ENCODE data around the gene BMP2K. TPM values are rescaled to one million over a fixed set of nuclear protein-coding genes. Genes with fewer than 3 reads are reported as not detected.

The BMP2K gene
- total and polyA plus RNA-seq, 4 donors = 4.4 to 138 (median 19.3) TPM

GRCh38 chr4:78732332-78733104 is 43.6 kb upstream of the BMP2K start:
- Histone ChIP-seq H3K27me3 (ENCODE audit: control insufficient read depth in 4 of 4, insufficient read depth in 4 of 4, low read length in 3 of 4) (no peaks in the 10 kb centered on the region), H3K4me3 (ENCODE audit: low read depth in 1 of 3, low read length in 3 of 3) (no peak overlapping the region), H3K9me3 (ENCODE audit: control insufficient read depth in 4 of 4, low read length in 3 of 4) (no peaks in the 10 kb centered on the region), H3K27ac (ENCODE audit: low read depth in 1 of 2, low read length in 2 of 2) (no peak overlapping the region), H3K9ac (ENCODE audit: low read depth in 1 of 2, low read length in 2 of 2) (no peak overlapping the region), H3K4me1 (ENCODE audit: control insufficient read depth in 4 of 4, insufficient read depth in 4 of 4, low read length in 3 of 4) (peaks cover 0 to 4% (median 0%) of the 10 kb centered on the region in 4 donors), H3K36me3 (ENCODE audit: control insufficient read depth in 4 of 4, insufficient read depth in 3 of 4, low read depth in 1 of 4, low read length in 3 of 4) (no peaks in the 10 kb centered on the region)
- WGBS = 60% methylated on average over 3 of the region's 3 CpGs
- TF ChIP-seq ATF3 (IDR thresholded peaks at IDR 0.05) (no peak), FOXA1 (IDR thresholded peaks at IDR 0.05) (no peak), EGR1 (IDR thresholded peaks at IDR 0.05; ENCODE audit: low read depth in 2 of 2) (no peak), SP1 (IDR thresholded peaks at IDR 0.05) (no peak), HNF4G (IDR thresholded peaks at IDR 0.05) (no peak), HNF4A (conservative IDR thresholded peaks at IDR 0.05) (peak in 1 of 2 donors; percentile 31), NR2F2 (IDR thresholded peaks at IDR 0.05) (peak; percentile 65), GABPA (IDR thresholded peaks at IDR 0.05 in 1 of 2, conservative IDR thresholded peaks at IDR 0.05 in 1 of 2) (no peak)
- DNase-seq (ENCODE audit: low spot score) = no peak

GRCh38 chr4:78734441-78735162 is 41.5 kb upstream of the BMP2K start:
- no peaks in the 10 kb centered on the region for H3K9me3 ChIP-seq (ENCODE audit: control insufficient read depth in 4 of 4, low read length in 3 of 4)
- no peak overlapping the region for H3K4me3 ChIP-seq (ENCODE audit: low read depth in 1 of 3, low read length in 3 of 3)
- H3K9ac ChIP-seq (ENCODE audit: low read depth in 1 of 2, low read length in 2 of 2) = no peak overlapping the region
- WGBS = 91% methylated on average over 3 of the region's 3 CpGs
- no peaks in the 10 kb centered on the region for H3K36me3 ChIP-seq (ENCODE audit: control insufficient read depth in 4 of 4, insufficient read depth in 3 of 4, low read depth in 1 of 4, low read length in 3 of 4)
- no peak overlapping the region for H3K27ac ChIP-seq (ENCODE audit: low read depth in 1 of 2, low read length in 2 of 2)
- H3K27me3 ChIP-seq (ENCODE audit: control insufficient read depth in 4 of 4, insufficient read depth in 4 of 4, low read length in 3 of 4) = no peaks in the 10 kb centered on the region
- TF ChIP-seq SP1 (IDR thresholded peaks at IDR 0.05) = no peak
- TF ChIP-seq RAD21 (IDR thresholded peaks at IDR 0.05) = no peak
- TF ChIP-seq CTCF (IDR thresholded peaks at IDR 0.05; ENCODE audit: low read depth, low read length, missing input control) = no peak
- TF ChIP-seq GABPA (IDR thresholded peaks at IDR 0.05 in 1 of 2, conservative IDR thresholded peaks at IDR 0.05 in 1 of 2) = no peak
- TF ChIP-seq HNF4A (conservative IDR thresholded peaks at IDR 0.05) = no peak
- no peak for DNase-seq (ENCODE audit: low spot score)
- H3K4me1 ChIP-seq (ENCODE audit: control insufficient read depth in 4 of 4, insufficient read depth in 4 of 4, low read length in 3 of 4) = peaks cover 0 to 4% (median 0%) of the 10 kb centered on the region in 4 donors

GRCh38 chr4:78735697-78736096 is 40.5 kb upstream of the BMP2K start:
- no peaks in the 10 kb centered on the region for H3K36me3 ChIP-seq (ENCODE audit: control insufficient read depth in 4 of 4, insufficient read depth in 3 of 4, low read depth in 1 of 4, low read length in 3 of 4)
- no peaks in the 10 kb centered on the region for H3K9me3 ChIP-seq (ENCODE audit: control insufficient read depth in 4 of 4, low read length in 3 of 4)
- peaks cover 0 to 4% (median 0%) of the 10 kb centered on the region in 4 donors for H3K4me1 ChIP-seq (ENCODE audit: control insufficient read depth in 4 of 4, insufficient read depth in 4 of 4, low read length in 3 of 4)
- H3K27ac ChIP-seq (ENCODE audit: low read depth in 1 of 2, low read length in 2 of 2) = no peak overlapping the region
- no peak overlapping the region for H3K4me3 ChIP-seq (ENCODE audit: low read depth in 1 of 3, low read length in 3 of 3)
- H3K9ac ChIP-seq (ENCODE audit: low read depth in 1 of 2, low read length in 2 of 2) = no peak overlapping the region
- H3K27me3 ChIP-seq (ENCODE audit: control insufficient read depth in 4 of 4, insufficient read depth in 4 of 4, low read length in 3 of 4) = no peaks in the 10 kb centered on the region
- TF ChIP-seq FOXA1 (IDR thresholded peaks at IDR 0.05) = no peak
- TF ChIP-seq RXRA (IDR thresholded peaks at IDR 0.05) = no peak
- no peak for TF ChIP-seq FOXA2 (IDR thresholded peaks at IDR 0.05)
- TF ChIP-seq REST (IDR thresholded peaks at IDR 0.05) = no peak
- TF ChIP-seq SP1 (IDR thresholded peaks at IDR 0.05) = no peak
- TF ChIP-seq JUND (IDR thresholded peaks at IDR 0.05) = no peak
- DNase-seq (ENCODE audit: low spot score) = no peak
